Skeletal muscle cell (primary cell): ENCODE data around the gene ILK.
A peak's percentile ranks its signal among the peaks of the same experiment; 100 is the strongest.

ENCODE experiments used
- DNase-seq: peaks from one replicate; pipeline ENCODE4 v3.0.0-alpha.2; 2010; ENCODE audit warnings: low read depth
- H3K4me3 ChIP-seq: 2 replicates; pipeline ENCODE4 v1.5.1; 2011; ENCODE audit warnings: low read depth, mild to moderate bottlenecking, control low read depth, low read length, moderate library complexity

The ILK gene

GRCh38 chr11:6630632-6631291 lies 27.2 kb downstream of the ILK start:
- no peak for DNase-seq
- no peak overlapping the region for H3K4me3 ChIP-seq

DNA sequence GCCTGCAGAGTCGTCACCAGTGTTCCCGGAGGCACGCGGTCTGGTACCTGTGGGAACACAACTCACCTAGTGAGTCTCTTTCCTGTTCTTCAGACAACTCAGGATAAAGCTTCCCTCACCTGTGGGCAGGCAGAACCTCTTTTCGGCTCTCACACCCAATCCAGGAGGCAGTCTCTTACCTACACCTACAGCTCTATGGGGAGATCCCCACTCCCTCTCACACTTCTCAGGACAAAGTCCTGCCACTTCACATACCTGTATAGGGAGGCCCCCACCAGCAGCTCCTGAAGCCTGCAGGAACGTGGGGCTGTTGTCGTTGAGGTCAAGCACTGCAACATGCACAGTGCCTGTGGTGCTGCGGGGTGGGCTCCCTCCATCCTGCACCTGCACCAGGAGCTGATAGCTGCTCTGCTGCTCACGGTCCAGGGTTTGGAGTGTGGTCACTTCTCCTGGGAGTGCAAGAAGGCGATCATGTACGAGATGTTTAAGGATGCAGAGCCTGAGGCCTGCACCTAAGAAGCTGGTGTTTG lies 27.9 kb downstream of the ILK start:
- DNase-seq, result no peak
- no peak overlapping the region for H3K4me3 ChIP-seq

DNA sequence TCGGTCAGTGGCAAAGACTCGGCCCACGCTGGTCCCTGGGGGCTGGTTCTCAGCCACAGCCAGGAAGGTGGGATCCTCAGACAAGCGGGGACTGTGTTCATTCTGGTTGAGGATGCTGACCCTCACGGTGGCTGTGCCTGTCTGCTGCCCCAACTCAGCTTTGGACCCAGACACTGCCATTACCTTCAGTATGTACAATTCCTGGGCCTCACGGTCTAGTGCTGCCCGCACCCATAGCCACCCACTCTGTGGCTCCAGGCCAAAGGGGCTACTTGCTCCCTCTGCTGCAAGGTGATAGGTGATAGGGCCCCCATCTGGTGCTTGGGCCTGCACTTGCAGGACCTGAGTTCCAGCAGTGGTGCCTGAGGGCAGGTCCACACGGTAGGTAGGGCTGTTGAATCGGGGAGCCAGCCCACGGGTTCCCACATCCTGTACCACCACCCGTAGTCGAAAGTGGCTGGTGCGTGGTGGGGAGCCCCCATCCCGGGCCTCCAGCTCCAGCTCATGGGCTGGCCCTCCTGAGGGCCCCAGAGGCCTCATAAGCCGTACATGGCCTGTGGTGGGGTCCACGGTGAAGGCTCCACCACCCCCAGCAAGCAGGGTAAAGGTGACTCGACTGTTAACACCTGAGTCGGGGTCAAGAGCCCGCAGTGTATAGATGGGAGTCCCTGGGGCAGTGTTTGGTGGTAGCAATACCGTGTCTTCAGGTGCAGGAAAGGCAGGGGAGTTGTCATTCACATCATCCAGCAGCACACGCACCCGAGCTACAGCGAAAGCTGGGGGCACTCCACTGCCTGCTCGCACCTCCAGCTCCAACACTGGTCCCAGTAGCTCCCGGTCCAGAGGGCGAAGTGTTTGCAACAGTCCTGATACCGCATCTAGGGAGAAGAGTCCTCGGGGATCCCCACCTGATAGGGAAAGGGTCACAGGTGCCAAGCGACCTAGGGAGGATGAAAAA lies 28.8 kb downstream of the ILK start:
- DNase-seq, result no peak
- no peak overlapping the region for H3K4me3 ChIP-seq

GRCh38 chr11:6633422-6634408 lies 30.1 kb downstream of the ILK start:
- no peak overlapping the region for H3K4me3 ChIP-seq
- DNase-seq, result no peak

DNA sequence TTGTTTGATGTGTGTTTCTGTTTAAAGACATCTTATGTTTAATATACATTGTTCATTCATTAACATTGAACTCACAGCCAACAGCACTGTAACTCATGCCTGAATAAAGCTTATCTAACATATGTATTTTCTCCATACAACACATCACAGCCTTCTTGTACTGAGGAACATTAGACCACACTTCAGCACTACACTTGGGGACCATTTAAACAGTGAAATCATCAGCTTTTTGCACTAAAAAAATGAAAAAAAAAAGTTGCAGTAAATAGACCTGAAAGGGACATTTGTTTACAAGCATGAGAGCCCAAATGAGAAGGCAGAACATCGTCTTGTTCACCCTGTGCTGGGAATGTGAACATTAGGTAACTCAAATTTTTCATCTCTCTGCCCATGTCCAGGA lies 31.0 kb downstream of the ILK start:
- no peak overlapping the region for H3K4me3 ChIP-seq
- DNase-seq, result no peak

GRCh38 chr11:6635082-6635932 lies 31.7 kb downstream of the ILK start:
- H3K4me3 ChIP-seq, result no peak overlapping the region
- no peak for DNase-seq

DNA sequence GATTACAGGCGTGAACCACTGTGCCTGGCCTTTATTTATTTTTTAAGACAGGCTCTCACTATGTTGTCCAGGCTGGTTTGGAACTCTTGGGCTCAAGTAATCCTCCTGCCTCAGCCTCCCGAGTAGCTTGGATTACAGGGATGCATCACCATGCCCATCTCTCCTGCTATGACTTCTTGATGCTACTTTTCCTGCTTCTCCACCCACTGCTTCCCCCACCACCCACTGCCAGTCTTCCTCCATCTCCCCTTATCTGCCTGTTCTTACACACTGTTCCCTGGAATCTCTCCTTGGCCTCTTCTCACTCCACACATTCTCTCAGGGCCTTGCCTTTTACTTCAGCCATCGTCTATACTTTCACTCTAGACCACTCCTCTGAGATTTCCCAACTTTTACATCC lies 32.9 kb downstream of the ILK start:
- no peak for DNase-seq
- H3K4me3 ChIP-seq, result no peak overlapping the region

- no peak for DNase-seq
- no peak overlapping the region for H3K4me3 ChIP-seq
Observed at GRCh38 chr11:6637871-6638270, 34.3 kb downstream of the ILK start.

DNA sequence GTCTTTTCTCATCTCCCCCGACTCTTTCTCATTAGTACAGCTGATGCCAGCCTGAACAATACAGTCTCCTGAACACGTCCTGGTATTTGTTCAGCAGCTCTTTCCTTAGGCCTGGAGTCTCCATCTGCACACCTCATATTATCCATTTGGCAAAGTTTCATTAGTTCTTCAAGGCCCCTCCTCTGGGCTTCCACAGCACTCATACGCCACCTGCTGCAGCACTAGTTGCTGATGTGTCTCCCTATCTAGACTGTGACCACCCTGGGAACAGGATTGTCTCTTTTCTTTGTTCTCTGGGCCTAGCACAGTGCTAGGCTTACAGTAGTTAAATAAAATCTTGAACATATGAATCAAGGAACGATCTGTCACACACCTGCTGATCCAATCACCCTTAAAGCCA lies 34.9 kb downstream of the ILK start:
- DNase-seq, result no peak
- no peak overlapping the region for H3K4me3 ChIP-seq

DNA sequence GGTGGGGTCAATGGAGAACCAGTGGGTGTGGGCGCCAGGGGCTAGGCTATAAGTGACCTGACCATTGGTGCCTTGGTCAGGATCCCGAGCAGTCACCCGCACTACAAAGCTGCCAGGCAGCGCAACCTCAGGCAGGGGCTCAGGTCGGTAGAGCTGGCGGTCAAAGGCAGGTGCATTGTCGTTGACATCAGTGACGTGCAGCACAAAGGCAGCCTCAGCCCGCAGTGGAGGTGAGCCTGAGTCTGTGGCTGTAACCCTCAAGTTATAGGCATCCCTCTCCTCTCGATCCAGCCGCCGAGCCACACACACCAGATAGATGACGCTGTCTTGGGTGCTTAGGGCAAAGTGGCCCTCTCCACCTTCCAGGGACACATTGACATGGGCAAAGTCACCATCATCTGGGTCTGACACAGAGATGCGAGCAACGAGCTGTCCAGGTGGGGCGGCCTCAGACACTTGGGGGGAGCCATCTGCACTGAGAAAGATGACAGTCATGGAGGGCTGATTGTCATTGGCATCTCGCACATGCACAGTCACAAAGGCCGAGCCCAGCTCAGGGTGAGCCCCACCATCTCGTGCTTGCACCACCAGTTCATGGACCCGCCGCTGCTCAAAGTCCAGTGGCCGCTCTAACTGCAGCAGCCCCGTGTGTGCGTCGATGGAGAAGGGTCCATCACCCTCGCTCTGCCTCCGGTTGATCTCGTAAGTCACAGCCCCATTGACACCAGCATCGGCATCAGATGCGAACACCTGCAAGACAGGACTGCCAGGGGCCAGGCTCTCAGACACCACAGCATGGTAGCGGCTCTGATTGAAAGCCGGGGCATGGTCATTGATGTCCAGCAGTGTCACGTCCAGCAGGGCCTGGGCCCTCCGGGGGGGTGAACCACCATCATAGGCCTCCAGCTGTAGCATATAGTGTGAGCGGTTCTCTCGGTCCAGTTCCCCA lies 36.7 kb downstream of the ILK start:
- DNase-seq, result no peak
- no peak overlapping the region for H3K4me3 ChIP-seq

DNA sequence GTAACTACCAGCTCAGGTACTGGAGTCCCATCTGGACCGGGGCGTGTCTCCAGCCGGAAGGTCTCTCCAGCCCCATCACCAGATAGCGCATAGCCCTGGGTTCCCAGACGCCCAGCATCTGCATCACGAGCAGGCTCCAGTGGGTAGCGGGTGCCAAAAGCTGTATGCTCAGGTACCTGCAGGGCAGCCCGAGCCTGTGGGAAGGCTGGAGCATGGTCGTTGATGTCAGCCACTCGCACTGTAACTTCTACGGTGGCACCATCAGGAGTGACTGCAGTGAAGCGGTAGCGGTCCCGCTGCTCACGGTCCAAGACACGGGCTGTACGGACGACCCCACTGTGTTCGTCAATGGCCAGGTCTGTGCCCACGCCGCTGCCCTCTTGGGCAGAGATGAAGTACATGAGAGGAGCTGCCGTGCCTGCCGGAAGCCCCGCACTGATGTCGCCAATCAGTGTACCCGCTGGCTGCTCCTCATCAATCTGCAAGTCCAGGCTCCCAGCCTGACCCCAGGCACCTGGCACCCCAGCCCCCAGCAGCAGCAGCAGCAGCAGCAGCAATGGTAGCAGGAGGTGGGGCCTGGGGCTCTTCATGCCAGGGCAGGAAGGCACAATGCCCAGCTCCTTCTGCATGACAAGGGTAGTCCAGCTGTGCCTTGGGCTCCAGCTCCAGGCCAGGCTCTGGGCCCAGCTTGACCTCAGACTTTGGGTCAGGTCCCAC lies 37.6 kb downstream of the ILK start:
- DNase-seq, result no peak
- H3K4me3 ChIP-seq, result no peak overlapping the region

- DNase-seq, result no peak
- no peak overlapping the region for H3K4me3 ChIP-seq
Observed at GRCh38 chr11:6642957-6643356, 39.4 kb downstream of the ILK start.

DNA sequence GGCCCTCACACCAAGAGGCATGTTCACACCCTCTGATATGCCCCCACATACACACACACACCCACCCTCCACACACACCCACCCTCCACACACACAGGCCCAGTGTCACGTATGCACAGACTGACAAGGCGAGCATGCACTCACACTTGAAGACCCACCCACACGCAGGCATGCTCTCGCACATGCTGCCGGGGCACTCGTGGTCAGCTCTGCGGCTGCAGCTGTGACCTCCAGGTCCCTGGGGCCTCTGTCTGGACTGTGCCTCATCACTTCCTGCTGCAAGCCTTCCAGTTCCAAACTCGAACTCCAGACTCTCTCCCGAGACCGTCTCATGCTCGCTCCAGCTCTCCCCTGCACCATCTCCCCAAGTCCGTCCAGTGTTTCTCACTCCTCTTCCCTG lies 42.5 kb downstream of the ILK start:
- no peak overlapping the region for H3K4me3 ChIP-seq
- DNase-seq, result peak; percentile 81

- no peak for DNase-seq
- no peak overlapping the region for H3K4me3 ChIP-seq
Observed at GRCh38 chr11:6646576-6646917, 43.0 kb downstream of the ILK start.

- no peak overlapping the region for H3K4me3 ChIP-seq
- DNase-seq, result no peak
Observed at GRCh38 chr11:6646918-6647679, 43.5 kb downstream of the ILK start.

DNA sequence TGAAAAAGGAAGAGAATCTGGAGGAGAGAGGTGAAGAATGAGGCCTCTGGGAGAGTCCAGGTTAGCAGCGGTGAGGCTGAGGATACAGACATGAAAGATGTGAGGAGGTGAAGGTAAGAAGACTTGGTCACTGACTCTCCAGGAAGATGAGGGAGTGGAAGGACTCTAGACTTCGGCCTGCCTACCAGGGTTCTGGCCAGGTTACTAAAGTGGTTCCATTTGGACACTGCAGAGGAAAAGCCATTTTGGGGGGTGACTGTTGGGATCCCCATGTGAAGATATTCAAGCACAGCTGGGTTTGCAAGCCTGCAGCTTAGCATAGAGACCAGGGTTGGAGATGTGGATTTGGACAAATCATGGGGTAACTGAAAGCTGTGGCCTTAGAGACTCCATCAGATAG lies 44.3 kb downstream of the ILK start:
- no peak overlapping the region for H3K4me3 ChIP-seq
- DNase-seq, result no peak
